ENCODE results near the gene RASGRF1. TPM values are rescaled to one million over a fixed set of nuclear protein-coding genes. Genes with fewer than 3 reads are reported as not detected.

RASGRF1 gene
- total RNA-seq, 1 donor from 2014 or later, result not detected

DNA sequence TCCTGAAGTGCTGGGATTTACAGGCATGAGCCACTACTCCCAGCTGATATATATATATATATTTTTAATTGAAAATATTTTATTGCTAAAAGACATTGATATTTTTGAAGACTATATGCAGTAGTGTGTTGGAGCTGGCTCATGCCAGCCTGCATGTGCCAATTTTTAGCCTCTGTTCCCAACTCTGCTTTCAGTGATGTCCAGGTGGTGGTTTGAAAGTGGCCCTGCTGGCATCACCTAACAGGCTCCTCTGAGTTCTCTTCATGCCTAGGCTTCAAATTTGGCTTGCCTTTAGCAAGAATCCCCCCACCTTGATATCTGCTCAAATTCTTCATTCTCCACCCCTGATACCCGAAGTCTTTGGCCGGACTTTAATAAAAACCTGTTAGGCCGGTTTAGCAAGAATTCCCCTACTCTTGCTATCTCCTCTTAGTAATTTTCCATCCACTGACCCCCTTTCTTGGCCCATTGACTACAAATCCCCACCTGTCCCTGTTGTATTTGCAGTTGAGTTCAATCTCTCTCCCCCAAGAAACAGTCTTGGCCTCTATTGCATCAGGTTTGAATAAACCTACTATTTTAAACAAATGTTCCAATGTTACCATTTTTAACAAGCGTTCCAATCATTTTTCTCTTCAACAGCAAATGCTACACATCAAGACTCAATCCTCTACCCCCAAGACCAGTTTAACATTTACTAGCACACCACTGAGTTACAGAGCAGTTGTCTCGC is 121.9 kb downstream of the RASGRF1 start:
- Mint-ChIP-seq H3K4me3 (ENCODE audit: unreplicated experiment) (no peak overlapping the region), H3K27me3 (ENCODE audit: unreplicated experiment) (peaks cover 1% of the 10 kb centered on the region), H3K27ac (ENCODE audit: unreplicated experiment) (no peak overlapping the region), H3K9me3 (ENCODE audit: unreplicated experiment) (no peaks in the 10 kb centered on the region), H3K4me1 (ENCODE audit: unreplicated experiment) (no peaks in the 10 kb centered on the region), H3K36me3 (ENCODE audit: low read depth, unreplicated experiment) (no peaks in the 10 kb centered on the region)
- no peak for DNase-seq (ENCODE audit: low spot score)
- TF ChIP-seq, protein P1, sequence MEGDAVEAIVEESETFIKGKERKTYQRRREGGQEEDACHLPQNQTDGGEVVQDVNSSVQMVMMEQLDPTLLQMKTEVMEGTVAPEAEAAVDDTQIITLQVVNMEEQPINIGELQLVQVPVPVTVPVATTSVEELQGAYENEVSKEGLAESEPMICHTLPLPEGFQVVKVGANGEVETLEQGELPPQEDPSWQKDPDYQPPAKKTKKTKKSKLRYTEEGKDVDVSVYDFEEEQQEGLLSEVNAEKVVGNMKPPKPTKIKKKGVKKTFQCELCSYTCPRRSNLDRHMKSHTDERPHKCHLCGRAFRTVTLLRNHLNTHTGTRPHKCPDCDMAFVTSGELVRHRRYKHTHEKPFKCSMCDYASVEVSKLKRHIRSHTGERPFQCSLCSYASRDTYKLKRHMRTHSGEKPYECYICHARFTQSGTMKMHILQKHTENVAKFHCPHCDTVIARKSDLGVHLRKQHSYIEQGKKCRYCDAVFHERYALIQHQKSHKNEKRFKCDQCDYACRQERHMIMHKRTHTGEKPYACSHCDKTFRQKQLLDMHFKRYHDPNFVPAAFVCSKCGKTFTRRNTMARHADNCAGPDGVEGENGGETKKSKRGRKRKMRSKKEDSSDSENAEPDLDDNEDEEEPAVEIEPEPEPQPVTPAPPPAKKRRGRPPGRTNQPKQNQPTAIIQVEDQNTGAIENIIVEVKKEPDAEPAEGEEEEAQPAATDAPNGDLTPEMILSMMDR (IDR thresholded peaks at IDR 0.05; ENCODE audit: unreplicated experiment), result no peak

DNA sequence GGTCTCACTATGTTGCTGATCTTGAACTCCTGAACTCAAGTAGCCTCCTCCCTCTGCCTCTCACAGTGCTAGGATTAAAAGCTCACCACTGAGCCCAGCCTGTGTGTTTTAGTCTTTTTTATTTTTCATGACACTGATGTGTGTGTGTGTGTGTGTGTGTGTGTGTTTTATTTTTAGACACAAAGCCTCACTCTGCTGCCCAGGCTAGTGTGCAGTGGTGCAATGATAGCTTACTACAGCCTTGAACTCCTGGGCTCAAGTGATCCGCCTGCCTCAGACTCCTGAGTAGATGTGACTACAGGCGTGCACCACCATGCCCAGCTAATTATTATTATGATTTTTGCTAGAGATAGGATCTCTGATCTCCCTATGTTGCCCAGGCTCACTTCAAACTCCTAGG is 122.5 kb downstream of the RASGRF1 start:
- TF ChIP-seq, protein P1 (IDR thresholded peaks at IDR 0.05; ENCODE audit: unreplicated experiment), result no peak
- Mint-ChIP-seq H3K4me3 (ENCODE audit: unreplicated experiment) (no peak overlapping the region), H3K9me3 (ENCODE audit: unreplicated experiment) (no peaks in the 10 kb centered on the region), H3K4me1 (ENCODE audit: unreplicated experiment) (no peaks in the 10 kb centered on the region), H3K27me3 (ENCODE audit: unreplicated experiment) (peaks cover 1% of the 10 kb centered on the region), H3K36me3 (ENCODE audit: low read depth, unreplicated experiment) (no peaks in the 10 kb centered on the region), H3K27ac (ENCODE audit: unreplicated experiment) (no peak overlapping the region)
- DNase-seq (ENCODE audit: low spot score), result no peak

DNA sequence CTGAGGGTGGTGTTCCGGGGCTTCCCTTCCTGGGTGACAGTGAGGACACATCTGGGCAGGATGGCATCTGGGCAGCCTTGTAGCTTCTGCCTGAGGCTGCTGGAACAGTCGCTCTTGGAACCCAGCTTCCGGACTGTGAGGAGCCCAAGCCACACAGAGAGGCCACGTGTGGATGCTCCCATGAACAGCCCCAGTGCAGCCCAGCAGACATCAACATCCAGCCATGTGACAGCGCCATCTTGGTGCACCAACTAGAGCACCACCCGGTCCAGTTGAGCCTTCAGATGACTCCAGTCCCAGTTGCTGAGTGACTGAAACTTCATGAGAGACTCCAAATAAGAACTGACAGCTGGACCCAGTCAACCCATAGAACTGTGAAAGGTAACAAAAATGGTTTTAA is 130.3 kb downstream of the RASGRF1 start:
- DNase-seq (ENCODE audit: low spot score), result no peak
- no peaks in the 10 kb centered on the region for H3K36me3 Mint-ChIP-seq (ENCODE audit: low read depth, unreplicated experiment)
- peaks cover 7% of the 10 kb centered on the region for H3K4me1 Mint-ChIP-seq (ENCODE audit: unreplicated experiment)
- no peaks in the 10 kb centered on the region for H3K9me3 Mint-ChIP-seq (ENCODE audit: unreplicated experiment)
- peaks cover 2% of the 10 kb centered on the region for H3K27me3 Mint-ChIP-seq (ENCODE audit: unreplicated experiment)
- H3K4me3 Mint-ChIP-seq (ENCODE audit: unreplicated experiment), result no peak overlapping the region
- H3K27ac Mint-ChIP-seq (ENCODE audit: unreplicated experiment), result no peak overlapping the region
- TF ChIP-seq, protein P1 (IDR thresholded peaks at IDR 0.05; ENCODE audit: unreplicated experiment), result no peak

DNA sequence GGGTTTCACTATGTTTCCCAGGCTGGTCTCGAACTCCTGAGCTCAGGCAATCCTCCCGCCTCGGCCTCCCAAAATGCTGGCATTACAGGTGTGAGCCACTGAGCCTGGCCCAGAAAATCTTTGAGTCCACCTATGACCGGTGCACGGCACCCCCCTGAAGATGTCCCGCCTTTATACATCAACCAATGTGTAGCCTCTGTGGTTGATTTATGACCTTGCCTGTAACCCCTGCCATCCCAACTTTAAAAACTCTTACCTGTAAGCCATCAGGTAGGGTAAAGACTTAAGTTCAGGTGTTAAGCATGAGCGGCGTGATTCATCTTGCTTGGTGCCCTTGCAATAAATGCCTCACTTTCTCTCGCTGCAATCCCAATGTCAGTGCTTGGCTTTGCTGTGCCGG is 131.2 kb downstream of the RASGRF1 start:
- Mint-ChIP-seq H3K4me3 (ENCODE audit: unreplicated experiment) (no peak overlapping the region), H3K36me3 (ENCODE audit: low read depth, unreplicated experiment) (no peaks in the 10 kb centered on the region), H3K9me3 (ENCODE audit: unreplicated experiment) (no peaks in the 10 kb centered on the region), H3K4me1 (ENCODE audit: unreplicated experiment) (peaks cover 7% of the 10 kb centered on the region), H3K27ac (ENCODE audit: unreplicated experiment) (no peak overlapping the region), H3K27me3 (ENCODE audit: unreplicated experiment) (peaks cover 3% of the 10 kb centered on the region)
- no peak for DNase-seq (ENCODE audit: low spot score)
- TF ChIP-seq, protein P1 (IDR thresholded peaks at IDR 0.05; ENCODE audit: unreplicated experiment), result no peak

DNA sequence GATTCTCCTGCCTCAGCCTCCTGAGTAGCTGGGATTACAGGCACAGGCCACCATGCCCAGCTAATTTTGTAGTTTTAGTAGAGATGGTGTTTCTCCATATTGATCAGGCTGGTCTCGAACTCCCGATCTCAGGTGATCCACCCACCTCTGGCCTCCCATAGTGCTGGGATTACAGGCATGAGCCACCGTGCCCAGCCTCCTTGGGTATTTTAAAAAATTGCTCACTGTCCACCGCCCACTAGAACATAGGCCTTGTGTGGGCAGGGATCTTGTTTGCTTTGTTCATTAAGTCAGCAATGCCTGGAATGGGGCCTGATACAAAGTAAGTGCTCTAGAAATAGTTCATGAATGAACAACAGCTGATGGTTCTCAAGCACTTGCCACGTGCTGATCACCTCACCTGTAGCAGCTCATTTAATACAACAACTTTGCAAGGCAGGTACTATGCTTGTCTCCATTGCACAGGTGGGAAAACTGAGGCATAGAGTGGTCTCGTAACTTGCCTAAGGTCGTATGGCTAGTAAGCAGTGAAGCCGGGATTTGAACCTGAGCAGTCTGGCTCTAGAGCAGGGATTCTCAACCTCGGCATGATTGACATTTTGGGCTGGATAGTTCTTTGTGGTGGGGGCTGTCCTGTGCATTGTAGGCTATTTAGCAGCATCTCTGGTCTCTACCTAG is 133.0 kb downstream of the RASGRF1 start:
- no peak for DNase-seq (ENCODE audit: low spot score)
- no peaks in the 10 kb centered on the region for H3K36me3 Mint-ChIP-seq (ENCODE audit: low read depth, unreplicated experiment)
- peaks cover 6% of the 10 kb centered on the region for H3K27me3 Mint-ChIP-seq (ENCODE audit: unreplicated experiment)
- H3K4me1 Mint-ChIP-seq (ENCODE audit: unreplicated experiment), result peaks cover 7% of the 10 kb centered on the region
- TF ChIP-seq, protein P1 (IDR thresholded peaks at IDR 0.05; ENCODE audit: unreplicated experiment), result no peak
- no peak overlapping the region for H3K4me3 Mint-ChIP-seq (ENCODE audit: unreplicated experiment)
- no peak overlapping the region for H3K27ac Mint-ChIP-seq (ENCODE audit: unreplicated experiment)
- H3K9me3 Mint-ChIP-seq (ENCODE audit: unreplicated experiment), result no peaks in the 10 kb centered on the region
